Ecto neural progenitor cell (in vitro differentiated cells): Measurements from ENCODE around the gene NOXA1.
"Not testable (repeated sequence)": the region's sequence is repeated elsewhere in the genome, so short reads cannot be mapped to it uniquely, and the experiment has no call there.

Experiments used
- DNase-seq: peaks from one replicate; pipeline ENCODE4 v3.0.0-alpha.2; 2018; ENCODE audit warnings: low spot score

NOXA1 gene

GRCh38 chr9:137422604-137423513 is at the start of gene NOXA1, which contains the start of gene EXD3:
Gene NOXA1, plus strand, starts transcription at chr9:137423393. Its CDS starts 137 bp downstream, at chr9:137423530.
Gene EXD3, minus strand, starts transcription at chr9:137423162. Its CDS starts 27,805 bp downstream, at chr9:137395357.
- peak; percentile 97 for DNase-seq

- DNase-seq, result no peak
Measured at GRCh38 chr9:137373611-137373980, 49.6 kb upstream of the NOXA1 start.

GRCh38 chr9:137374131-137374845 is 48.9 kb upstream of the NOXA1 start:
- DNase-seq, result no peak

GRCh38 chr9:137375321-137376058 is 47.7 kb upstream of the NOXA1 start:
- DNase-seq, result no peak

- DNase-seq, result no peak
Measured at GRCh38 chr9:137376386-137376785, 46.8 kb upstream of the NOXA1 start.

- not testable (repeated sequence) for DNase-seq
Measured at GRCh38 chr9:137378688-137379410, 44.3 kb upstream of the NOXA1 start.

- no peak for DNase-seq
Measured at GRCh38 chr9:137379761-137380161, 43.4 kb upstream of the NOXA1 start.

- DNase-seq, result no peak
Measured at GRCh38 chr9:137380171-137380570, 43.0 kb upstream of the NOXA1 start.

- DNase-seq, result no peak
Measured at GRCh38 chr9:137380606-137381005, 42.6 kb upstream of the NOXA1 start.

GRCh38 chr9:137381501-137382443 is 41.4 kb upstream of the NOXA1 start:
- no peak for DNase-seq

GRCh38 chr9:137382444-137383080 is 40.6 kb upstream of the NOXA1 start:
- DNase-seq, result peak; percentile 45

GRCh38 chr9:137383081-137383783 is 40.0 kb upstream of the NOXA1 start:
- DNase-seq, result peak; percentile 42

GRCh38 chr9:137383784-137384756 is 39.1 kb upstream of the NOXA1 start:
- DNase-seq, result peak; percentile 44

GRCh38 chr9:137385061-137385655 is 38.0 kb upstream of the NOXA1 start:
- DNase-seq, result no peak

- not testable (repeated sequence) for DNase-seq
Measured at GRCh38 chr9:137386507-137387113, 36.6 kb upstream of the NOXA1 start.

- DNase-seq, result no peak
Measured at GRCh38 chr9:137387114-137387890, 35.9 kb upstream of the NOXA1 start.
